Neural cell (in vitro differentiated cells): Measurements from ENCODE around the gene SLC35D1. TPM values are rescaled to one million over a fixed set of nuclear protein-coding genes. Genes with fewer than 3 reads are reported as not detected.

Experiments
- H2AFZ ChIP-seq: fragments of 200-600, 300-800 bp; sonication (generic), shearing (Covaris generic); 2 replicates; pipeline ENCODE4 v1.6.0; 2014; ENCODE audit warnings: low read depth, mild to moderate bottlenecking, antibody characterized with exemption, low read length, moderate library complexity
- H3F3A ChIP-seq: fragments of 200-600 bp; shearing (Covaris generic); 2 replicates; pipeline ENCODE4 v1.6.1; 2016; ENCODE audit warnings: mild to moderate bottlenecking, moderate library complexity, mixed read lengths, antibody characterized with exemption, low read length; ENCODE audit not compliant: insufficient read depth, poor library complexity, severe bottlenecking
- H3K27ac ChIP-seq: fragments of 200-600, 300-800 bp; sonication (generic), shearing (Covaris generic); 2 replicates; pipeline ENCODE4 v1.5.1; 2014; ENCODE audit warnings: mild to moderate bottlenecking, low read length, moderate library complexity
- H3K27me3 ChIP-seq: fragments of 300-800, 200-600 bp; sonication (generic), shearing (Covaris generic); 2 replicates; pipeline ENCODE4 v1.6.0; 2014; ENCODE audit warnings: mild to moderate bottlenecking, low read depth, low read length, moderate library complexity; ENCODE audit not compliant: insufficient read depth
- H3K36me3 ChIP-seq: fragments of 300-800, 200-600 bp; sonication (generic), shearing (Covaris generic); 2 replicates; pipeline ENCODE4 v1.5.1; 2014; ENCODE audit warnings: mild to moderate bottlenecking, antibody characterized with exemption, low read length, moderate library complexity; ENCODE audit not compliant: insufficient read depth
- H3K4me2 ChIP-seq: fragments of 300-800, 200-600 bp; sonication (generic), shearing (Covaris generic); 2 replicates; pipeline ENCODE4 v1.6.0; 2014; ENCODE audit warnings: mild to moderate bottlenecking, low read length
- H3K4me3 ChIP-seq: fragments of 300-800, 200-600 bp; sonication (generic), shearing (Covaris generic); 2 replicates; pipeline ENCODE4 v1.5.1; 2014; ENCODE audit warnings: mild to moderate bottlenecking, low read length, moderate library complexity
- H3K79me2 ChIP-seq: fragments of 200-600 bp; shearing (Covaris generic); replicated peaks from 2 replicates; pipeline ENCODE4 v1.6.0; 2014; ENCODE audit warnings: mild to moderate bottlenecking, low read length, moderate library complexity; ENCODE audit not compliant: insufficient read depth
- H3K9ac ChIP-seq: fragments of 300-800, 200-600 bp; sonication (generic), shearing (Covaris generic); 2 replicates; pipeline ENCODE4 v1.6.1; 2016; ENCODE audit warnings: mild to moderate bottlenecking, low read length, mixed read lengths
- H3K9me2 ChIP-seq: fragments of 200-600 bp; shearing (Covaris generic); 2 replicates; pipeline ENCODE4 v1.6.1; 2016; ENCODE audit warnings: mild to moderate bottlenecking, low read length, mixed read lengths; ENCODE audit not compliant: insufficient read depth
- H3K9me3 ChIP-seq: fragments of 200-600, 300-800 bp; sonication (generic), shearing (Covaris generic); 2 replicates; pipeline ENCODE4 v1.6.1; 2016; ENCODE audit warnings: mild to moderate bottlenecking, mixed run types, low read length, moderate library complexity, mixed read lengths
- H4K20me1 ChIP-seq: fragments of 200-600 bp; shearing (Covaris generic); 2 replicates; pipeline ENCODE4 v1.6.1; 2016; ENCODE audit warnings: mild to moderate bottlenecking, mixed run types; ENCODE audit not compliant: insufficient read depth
- EP300 ChIP-seq: fragments of 450-650 bp; conservative IDR thresholded peaks from 2 replicates; pipeline ENCODE4 v1.6.1; 2014; ENCODE audit warnings: antibody characterized with exemption, mild to moderate bottlenecking, moderate library complexity; ENCODE audit not compliant: poor library complexity, severe bottlenecking
- EZH2 ChIP-seq: fragments of 200-600, 300-800 bp; shearing (Covaris generic), sonication (generic); IDR thresholded peaks from 2 replicates; pipeline ENCODE4 v1.6.1; 2014; ENCODE audit warnings: antibody characterized with exemption, low read length, borderline replicate concordance, mild to moderate bottlenecking; ENCODE audit not compliant: insufficient read depth, poor library complexity, severe bottlenecking
- MXI1 ChIP-seq: fragments of 450-650 bp; conservative IDR thresholded peaks from 2 replicates; pipeline ENCODE4 v1.6.1; 2014; ENCODE audit warnings: antibody characterized with exemption, mild to moderate bottlenecking; ENCODE audit not compliant: poor library complexity, severe bottlenecking
- POLR2AphosphoS5 ChIP-seq: IDR thresholded peaks from 2 replicates; pipeline ENCODE4 v1.6.1; 2012
- RAD21 ChIP-seq: fragments of 450-650 bp; conservative IDR thresholded peaks from 2 replicates; pipeline ENCODE4 v1.6.1; 2014; ENCODE audit warnings: antibody characterized with exemption, mild to moderate bottlenecking, moderate library complexity
- REST ChIP-seq: IDR thresholded peaks from 2 replicates; pipeline ENCODE4 v1.6.1; 2012; ENCODE audit warnings: borderline replicate concordance
- SMC3 ChIP-seq: fragments of 450-650 bp; conservative IDR thresholded peaks from 2 replicates; pipeline ENCODE4 v1.6.1; 2014; ENCODE audit warnings: antibody characterized with exemption, mild to moderate bottlenecking, moderate library complexity; ENCODE audit not compliant: poor library complexity
- TAF1 ChIP-seq: IDR thresholded peaks from 2 replicates; pipeline ENCODE4 v1.6.1; 2012; ENCODE audit warnings: low read depth
- polyA plus RNA-seq: library from polyadenylated mRNA; depleted of rRNA; stranded (reverse); fragments of >200 nt; gene quantifications from 2 replicates; pipeline ENCODE4 v1.2.3, GENCODE V29; 2014
- TF ChIP-seq, protein P1 (sequence below): fragments of 450-650 bp; IDR thresholded peaks from 2 replicates; pipeline ENCODE4 v1.5.1; 2014; ENCODE audit warnings: antibody characterized with exemption, mild to moderate bottlenecking, moderate library complexity; ENCODE audit not compliant: poor library complexity, severe bottlenecking

Gene SLC35D1
- polyA plus RNA-seq, 1 donor from 2014 or later: 17.9 TPM

- H3K27ac ChIP-seq: no peak overlapping the region
- peaks cover 7% of the 10 kb centered on the region for H3K36me3 ChIP-seq
- no peaks in the 10 kb centered on the region for H3K9me2 ChIP-seq
- H2AFZ ChIP-seq: no peak overlapping the region
- peak overlapping the region; percentile 92 for H3K4me3 ChIP-seq
- no peaks in the 10 kb centered on the region for H3K27me3 ChIP-seq
- no peaks in the 10 kb centered on the region for H3K9me3 ChIP-seq
- H3F3A ChIP-seq: no peaks in the 10 kb centered on the region
- peak overlapping the region; percentile 98 for H3K4me2 ChIP-seq
- peaks cover 9% of the 10 kb centered on the region for H3K79me2 ChIP-seq
- H3K9ac ChIP-seq: peak overlapping the region; percentile 95
- no peaks in the 10 kb centered on the region for H4K20me1 ChIP-seq
- TF ChIP-seq EP300 (no peak), MXI1 (no peak), POLR2AphosphoS5 (no peak), TAF1 (no peak), REST (no peak), EZH2 (no peak), SMC3 (no peak), RAD21 (no peak)
- TF ChIP-seq, protein P1, sequence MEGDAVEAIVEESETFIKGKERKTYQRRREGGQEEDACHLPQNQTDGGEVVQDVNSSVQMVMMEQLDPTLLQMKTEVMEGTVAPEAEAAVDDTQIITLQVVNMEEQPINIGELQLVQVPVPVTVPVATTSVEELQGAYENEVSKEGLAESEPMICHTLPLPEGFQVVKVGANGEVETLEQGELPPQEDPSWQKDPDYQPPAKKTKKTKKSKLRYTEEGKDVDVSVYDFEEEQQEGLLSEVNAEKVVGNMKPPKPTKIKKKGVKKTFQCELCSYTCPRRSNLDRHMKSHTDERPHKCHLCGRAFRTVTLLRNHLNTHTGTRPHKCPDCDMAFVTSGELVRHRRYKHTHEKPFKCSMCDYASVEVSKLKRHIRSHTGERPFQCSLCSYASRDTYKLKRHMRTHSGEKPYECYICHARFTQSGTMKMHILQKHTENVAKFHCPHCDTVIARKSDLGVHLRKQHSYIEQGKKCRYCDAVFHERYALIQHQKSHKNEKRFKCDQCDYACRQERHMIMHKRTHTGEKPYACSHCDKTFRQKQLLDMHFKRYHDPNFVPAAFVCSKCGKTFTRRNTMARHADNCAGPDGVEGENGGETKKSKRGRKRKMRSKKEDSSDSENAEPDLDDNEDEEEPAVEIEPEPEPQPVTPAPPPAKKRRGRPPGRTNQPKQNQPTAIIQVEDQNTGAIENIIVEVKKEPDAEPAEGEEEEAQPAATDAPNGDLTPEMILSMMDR: no peak
Measured at GRCh38 chr1:67052741-67053534, 1.0 kb downstream of the SLC35D1 start.

GRCh38 chr1:67051196-67051595 is 2.8 kb downstream of the SLC35D1 start:
- no peak overlapping the region for H3K4me3 ChIP-seq
- no peaks in the 10 kb centered on the region for H3K9me3 ChIP-seq
- H3K27ac ChIP-seq: no peak overlapping the region
- no peak overlapping the region for H2AFZ ChIP-seq
- H3K27me3 ChIP-seq: no peaks in the 10 kb centered on the region
- no peak overlapping the region for H3K4me2 ChIP-seq
- TF ChIP-seq SMC3: no peak
- TF ChIP-seq, protein P1: no peak
- H4K20me1 ChIP-seq: no peaks in the 10 kb centered on the region
- peaks cover 9% of the 10 kb centered on the region for H3K79me2 ChIP-seq
- no peaks in the 10 kb centered on the region for H3F3A ChIP-seq
- peaks cover 7% of the 10 kb centered on the region for H3K36me3 ChIP-seq
- no peak overlapping the region for H3K9ac ChIP-seq
- no peaks in the 10 kb centered on the region for H3K9me2 ChIP-seq
